HUES6 (cell line): ENCODE measurements around the gene EFCAB7.

Experiments used
- H3K27ac ChIP-seq: 2 replicates; pipeline ENCODE4 v1.7.0; 2013; ENCODE audit warnings: low read depth, mild to moderate bottlenecking, low read length, inconsistent platforms
- H3K27me3 ChIP-seq: 2 replicates; pipeline ENCODE4 v1.6.1; 2013; ENCODE audit warnings: low read length; ENCODE audit not compliant: control insufficient read depth, insufficient read depth
- H3K36me3 ChIP-seq: 2 replicates; pipeline ENCODE4 v1.6.1; 2013; ENCODE audit warnings: low read length; ENCODE audit not compliant: control insufficient read depth, insufficient read depth
- H3K4me1 ChIP-seq: 2 replicates; pipeline ENCODE4 v1.6.1; 2013; ENCODE audit warnings: low read length; ENCODE audit not compliant: control insufficient read depth, insufficient read depth
- H3K4me3 ChIP-seq: 2 replicates; pipeline ENCODE4 v1.5.1; 2013; ENCODE audit warnings: low read depth, low read length
- H3K9ac ChIP-seq: one replicate; pipeline ENCODE4 v1.6.1; 2013; ENCODE audit warnings: mild to moderate bottlenecking, low read length
- H3K9me3 ChIP-seq: 2 replicates; pipeline ENCODE4 v1.6.1; 2013; ENCODE audit warnings: low read depth, low read length; ENCODE audit not compliant: control insufficient read depth, insufficient read depth

Gene EFCAB7

GRCh38 chr1:63516629-63517028 lies 6.7 kb upstream of the EFCAB7 start:
- no peaks in the 10 kb centered on the region for H3K27me3 ChIP-seq
- H3K4me1 ChIP-seq = no peaks in the 10 kb centered on the region
- H3K36me3 ChIP-seq = no peaks in the 10 kb centered on the region; the same call in 1 of the 2 replicates
- H3K4me3 ChIP-seq = no peak overlapping the region
- H3K9ac ChIP-seq = no peak overlapping the region
- H3K9me3 ChIP-seq = no peaks in the 10 kb centered on the region
- no peak overlapping the region for H3K27ac ChIP-seq

GRCh38 chr1:63523738-63524137 lies 413 bp downstream of the EFCAB7 start:
- Histone ChIP-seq H3K27ac (no peak overlapping the region), H3K27me3 (no peaks in the 10 kb centered on the region), H3K9me3 (no peaks in the 10 kb centered on the region), H3K36me3 (no peaks in the 10 kb centered on the region), H3K9ac (peak overlapping the region; percentile 91), H3K4me1 (peaks cover 2% of the 10 kb centered on the region; the same call in 1 of the 2 replicates), H3K4me3 (peak overlapping the region; percentile 98)

DNA sequence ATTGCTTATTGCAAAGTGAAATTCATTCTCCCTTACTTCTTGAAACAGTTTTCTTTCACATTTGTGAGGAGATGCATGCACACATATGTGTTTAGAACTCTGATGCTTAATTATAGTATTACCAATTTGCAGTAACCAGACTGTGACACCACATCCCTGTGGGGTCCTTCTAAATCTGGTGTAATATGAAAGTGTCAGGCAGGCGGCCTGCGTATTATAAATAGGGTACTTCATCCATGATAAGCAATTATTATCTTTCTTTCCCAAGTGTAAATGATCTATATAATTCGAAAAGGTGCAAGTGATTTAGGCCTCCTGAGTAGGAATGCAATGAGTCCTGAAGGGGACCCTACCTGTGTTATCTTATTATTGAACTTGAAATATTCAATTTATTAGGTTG lies 876 bp downstream of the EFCAB7 start:
- H3K9ac ChIP-seq = no peak overlapping the region
- no peak overlapping the region for H3K27ac ChIP-seq
- H3K4me1 ChIP-seq = peaks cover 2% of the 10 kb centered on the region; the same call in 1 of the 2 replicates
- H3K36me3 ChIP-seq = no peaks in the 10 kb centered on the region
- H3K27me3 ChIP-seq = no peaks in the 10 kb centered on the region
- peak overlapping the region; percentile 98 for H3K4me3 ChIP-seq
- H3K9me3 ChIP-seq = no peaks in the 10 kb centered on the region

- Histone ChIP-seq H3K27me3 (no peaks in the 10 kb centered on the region), H3K27ac (no peak overlapping the region), H3K36me3 (no peaks in the 10 kb centered on the region), H3K4me1 (peaks cover 9% of the 10 kb centered on the region), H3K9me3 (no peaks in the 10 kb centered on the region), H3K9ac (no peak overlapping the region), H3K4me3 (no peak overlapping the region)
Observed at GRCh38 chr1:63532727-63533126, 9.4 kb downstream of the EFCAB7 start.

DNA sequence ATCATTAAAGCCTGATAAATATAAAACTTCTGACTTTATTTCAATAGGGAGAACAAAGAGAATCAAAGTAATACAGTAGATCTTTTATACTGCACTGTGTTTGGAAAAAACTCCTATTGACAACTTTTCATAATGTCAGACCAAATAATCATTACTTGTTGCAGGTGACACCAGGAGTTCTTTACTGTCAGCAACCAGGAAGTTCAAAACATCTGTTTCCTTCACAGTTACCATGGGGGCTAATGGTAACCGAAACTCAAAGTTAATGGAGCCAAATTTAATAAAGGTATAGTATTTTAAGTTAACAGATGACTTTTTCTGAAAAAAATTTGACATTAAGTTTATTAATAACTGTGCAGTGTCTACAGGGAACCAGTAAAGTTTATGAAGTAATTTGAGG lies 10.6 kb downstream of the EFCAB7 start:
- H3K4me3 ChIP-seq = no peak overlapping the region
- no peak overlapping the region for H3K9ac ChIP-seq
- no peaks in the 10 kb centered on the region for H3K9me3 ChIP-seq
- H3K36me3 ChIP-seq = no peaks in the 10 kb centered on the region
- H3K27ac ChIP-seq = no peak overlapping the region
- H3K27me3 ChIP-seq = no peaks in the 10 kb centered on the region
- H3K4me1 ChIP-seq = peaks cover 9% of the 10 kb centered on the region

GRCh38 chr1:63534406-63534805 lies 11.1 kb downstream of the EFCAB7 start:
- H3K4me1 ChIP-seq = peaks cover 9% of the 10 kb centered on the region
- H3K9me3 ChIP-seq = no peaks in the 10 kb centered on the region
- H3K4me3 ChIP-seq = no peak overlapping the region
- H3K27me3 ChIP-seq = no peaks in the 10 kb centered on the region
- no peaks in the 10 kb centered on the region for H3K36me3 ChIP-seq
- no peak overlapping the region for H3K27ac ChIP-seq
- no peak overlapping the region for H3K9ac ChIP-seq

- Histone ChIP-seq H3K27ac (peak overlapping the region; percentile 56; the same call in 1 of the 2 replicates), H3K27me3 (no peaks in the 10 kb centered on the region), H3K36me3 (no peaks in the 10 kb centered on the region), H3K4me1 (peaks cover 9% of the 10 kb centered on the region), H3K9me3 (no peaks in the 10 kb centered on the region), H3K9ac (no peak overlapping the region), H3K4me3 (no peak overlapping the region)
Observed at GRCh38 chr1:63537006-63537405, 13.7 kb downstream of the EFCAB7 start.

DNA sequence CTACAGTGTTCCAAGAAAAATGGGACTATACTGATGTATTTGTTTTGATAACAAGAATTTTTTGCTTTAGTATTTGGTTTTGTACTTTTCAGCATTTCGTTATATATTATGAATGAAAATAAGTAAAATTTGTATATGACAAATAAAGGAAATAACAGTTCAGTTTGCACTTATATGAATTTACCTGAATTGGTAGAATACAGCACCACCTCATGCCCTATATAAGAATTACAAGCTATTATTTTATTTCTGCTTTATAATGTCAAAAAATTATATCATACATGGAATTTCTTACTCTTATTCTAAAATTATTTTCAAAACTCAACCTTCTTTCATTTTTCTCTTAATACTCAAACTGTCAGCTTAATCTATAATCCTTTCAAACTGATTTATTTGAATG lies 14.6 kb downstream of the EFCAB7 start:
- Histone ChIP-seq H3K9ac (no peak overlapping the region), H3K27ac (no peak overlapping the region), H3K36me3 (no peaks in the 10 kb centered on the region), H3K4me3 (no peak overlapping the region), H3K4me1 (peaks cover 9% of the 10 kb centered on the region), H3K27me3 (no peaks in the 10 kb centered on the region), H3K9me3 (no peaks in the 10 kb centered on the region)

GRCh38 chr1:63545780-63546179 lies 22.5 kb downstream of the EFCAB7 start:
- H3K36me3 ChIP-seq = no peaks in the 10 kb centered on the region
- no peak overlapping the region for H3K4me3 ChIP-seq
- H3K9me3 ChIP-seq = no peaks in the 10 kb centered on the region
- H3K4me1 ChIP-seq = no peaks in the 10 kb centered on the region
- no peak overlapping the region for H3K9ac ChIP-seq
- H3K27ac ChIP-seq = no peak overlapping the region
- H3K27me3 ChIP-seq = no peaks in the 10 kb centered on the region

DNA sequence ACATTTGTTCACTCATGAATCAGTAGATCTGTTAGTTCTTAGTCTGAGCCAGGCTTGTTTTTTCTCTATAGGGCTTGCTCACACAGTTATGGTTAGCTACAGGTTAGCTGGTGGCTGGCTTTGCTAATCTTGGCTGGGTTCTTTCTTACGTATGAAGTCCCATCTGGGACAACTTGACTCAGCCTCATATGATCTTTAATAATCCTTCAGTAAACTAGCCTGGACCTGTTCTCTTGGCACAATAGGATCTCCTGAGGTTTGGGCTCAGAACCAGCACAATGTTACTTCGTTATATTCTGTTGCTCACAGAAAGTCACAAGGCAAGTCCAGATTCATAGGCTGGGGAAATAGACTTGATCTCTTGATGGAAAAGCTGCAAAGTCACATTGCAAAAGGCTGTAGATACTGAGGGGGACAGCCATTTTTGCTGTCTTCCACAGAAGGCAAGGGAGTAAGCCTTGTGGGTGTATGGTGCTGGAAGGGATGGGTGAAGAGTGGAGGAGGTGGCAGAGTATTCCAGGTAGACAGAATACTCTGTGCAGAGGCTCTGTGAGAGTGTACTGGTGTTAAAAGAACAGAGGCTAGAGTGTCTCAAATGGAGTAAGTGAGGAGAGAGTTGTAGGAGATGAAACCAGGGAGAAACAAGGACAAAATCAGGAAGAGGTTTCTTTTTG lies 24.4 kb downstream of the EFCAB7 start:
- no peak overlapping the region for H3K4me3 ChIP-seq
- no peaks in the 10 kb centered on the region for H3K4me1 ChIP-seq
- H3K36me3 ChIP-seq = no peaks in the 10 kb centered on the region
- no peaks in the 10 kb centered on the region for H3K27me3 ChIP-seq
- no peak overlapping the region for H3K9ac ChIP-seq
- H3K9me3 ChIP-seq = no peaks in the 10 kb centered on the region
- no peak overlapping the region for H3K27ac ChIP-seq

GRCh38 chr1:63548303-63548702 lies 25.0 kb downstream of the EFCAB7 start:
- H3K36me3 ChIP-seq = no peaks in the 10 kb centered on the region
- H3K27ac ChIP-seq = no peak overlapping the region
- H3K4me3 ChIP-seq = no peak overlapping the region
- no peaks in the 10 kb centered on the region for H3K9me3 ChIP-seq
- no peaks in the 10 kb centered on the region for H3K4me1 ChIP-seq
- H3K9ac ChIP-seq = no peak overlapping the region
- no peaks in the 10 kb centered on the region for H3K27me3 ChIP-seq
